ENCODE measurements around the gene KNL1.
A peak's percentile ranks its signal among the peaks of the same experiment; 100 is the strongest.
"Not testable (repeated sequence)": the region's sequence is repeated elsewhere in the genome, so short reads cannot be mapped to it uniquely, and the experiment has no call there.

KNL1 gene

GRCh38 chr15:40593588-40594428, at the start of gene KNL1:
KNL1 (plus strand) TSS chr15:40594249; CDS start chr15:40602932, 8,683 bp downstream.
- DNase-seq (ENCODE audit: low read depth in 2 of 2) = peak; percentile 80 to 87

- no peak for DNase-seq (ENCODE audit: low read depth in 2 of 2)
Observed at GRCh38 chr15:40545457-40545856, 48.6 kb upstream of the KNL1 start.

- DNase-seq (ENCODE audit: low read depth in 2 of 2) = no peak
Observed at GRCh38 chr15:40548610-40549009, 45.4 kb upstream of the KNL1 start.

- DNase-seq (ENCODE audit: low read depth in 2 of 2) = no peak
Observed at GRCh38 chr15:40549894-40550293, 44.2 kb upstream of the KNL1 start.

GRCh38 chr15:40550341-40551037, 43.6 kb upstream of the KNL1 start:
- no peak for DNase-seq (ENCODE audit: low read depth in 2 of 2)

GRCh38 chr15:40554161-40554525, 39.9 kb upstream of the KNL1 start:
- DNase-seq (ENCODE audit: low read depth in 2 of 2) = no peak

- no peak for DNase-seq (ENCODE audit: low read depth in 2 of 2)
Observed at GRCh38 chr15:40555876-40556275, 38.2 kb upstream of the KNL1 start.

- DNase-seq (ENCODE audit: low read depth in 2 of 2) = no peak
Observed at GRCh38 chr15:40558952-40559742, 34.9 kb upstream of the KNL1 start.

GRCh38 chr15:40562691-40563090, 31.4 kb upstream of the KNL1 start:
- DNase-seq (ENCODE audit: low read depth in 2 of 2) = no peak

- DNase-seq (ENCODE audit: low read depth in 2 of 2) = no peak
Observed at GRCh38 chr15:40563426-40563825, 30.6 kb upstream of the KNL1 start.

GRCh38 chr15:40564591-40565332, 29.3 kb upstream of the KNL1 start, which contains the start of gene CCDC32:
CCDC32 (minus strand) TSS chr15:40565042; CDS start chr15:40563015, 2,027 bp downstream.
- peak; percentile 86 to 89 for DNase-seq (ENCODE audit: low read depth in 2 of 2)

GRCh38 chr15:40565333-40566238, 28.5 kb upstream of the KNL1 start:
- DNase-seq (ENCODE audit: low read depth in 2 of 2) = no peak

- DNase-seq (ENCODE audit: low read depth in 2 of 2) = no peak
Observed at GRCh38 chr15:40567111-40567510, 26.9 kb upstream of the KNL1 start.

GRCh38 chr15:40569129-40569953, 24.7 kb upstream of the KNL1 start, which contains the start of gene RPUSD2:
RPUSD2 (plus strand) TSS chr15:40569299; CDS start chr15:40569338, 39 bp downstream.
- DNase-seq (ENCODE audit: low read depth in 2 of 2) = peak; percentile 80 to 88

GRCh38 chr15:40575113-40575512, 18.9 kb upstream of the KNL1 start:
- no peak for DNase-seq (ENCODE audit: low read depth in 2 of 2)

GRCh38 chr15:40576914-40577313, 17.1 kb upstream of the KNL1 start:
- not testable (repeated sequence) for DNase-seq (ENCODE audit: low read depth in 2 of 2)

- no peak for DNase-seq (ENCODE audit: low read depth in 2 of 2)
Observed at GRCh38 chr15:40578892-40579291, 15.2 kb upstream of the KNL1 start.

GRCh38 chr15:40581796-40582195, 12.3 kb upstream of the KNL1 start:
- not testable (repeated sequence) for DNase-seq (ENCODE audit: low read depth in 2 of 2)

- no peak for DNase-seq (ENCODE audit: low read depth in 2 of 2)
Observed at GRCh38 chr15:40582726-40583246, 11.3 kb upstream of the KNL1 start.
